Measurements from ENCODE around the gene CD160.

CD160 gene

GRCh38 chr1:145729196-145729595 lies 9.9 kb downstream of the CD160 start:
- no peak for TF ChIP-seq CTCF (IDR thresholded peaks at IDR 0.05; ENCODE audit: insufficient read depth, missing control alignments)
- DNase-seq (ENCODE audit: insufficient read length, low spot score) (no peak), FAIRE-seq (no peak)

- FAIRE-seq: no peak
- DNase-seq (ENCODE audit: insufficient read length, low spot score): no peak
Observed at GRCh38 chr1:145729666-145730436, 10.6 kb downstream of the CD160 start.

GRCh38 chr1:145730467-145730866 lies 11.2 kb downstream of the CD160 start:
- DNase-seq (ENCODE audit: insufficient read length, low spot score): no peak
- TF ChIP-seq CTCF (IDR thresholded peaks at IDR 0.05; ENCODE audit: insufficient read depth, missing control alignments): no peak
- no peak for FAIRE-seq

More at GRCh38 chr1:145729666-145730436, 10.6 kb downstream of the CD160 start:
- no peak for TF ChIP-seq CTCF (IDR thresholded peaks at IDR 0.05; ENCODE audit: insufficient read depth, missing control alignments)

- FAIRE-seq (no peak), DNase-seq (ENCODE audit: insufficient read length, low spot score) (no peak)
- no peak for TF ChIP-seq CTCF (IDR thresholded peaks at IDR 0.05; ENCODE audit: insufficient read depth, missing control alignments)
Observed at GRCh38 chr1:145730900-145731299, 11.6 kb downstream of the CD160 start.

- no peak for FAIRE-seq
- TF ChIP-seq CTCF (IDR thresholded peaks at IDR 0.05; ENCODE audit: insufficient read depth, missing control alignments): no peak
- DNase-seq (ENCODE audit: insufficient read length, low spot score): no peak
Observed at GRCh38 chr1:145736191-145736590, 16.9 kb downstream of the CD160 start.

GRCh38 chr1:145740269-145740668 lies 21.0 kb downstream of the CD160 start:
- DNase-seq (ENCODE audit: insufficient read length, low spot score): no peak
- FAIRE-seq: no peak
- no peak for TF ChIP-seq CTCF (IDR thresholded peaks at IDR 0.05; ENCODE audit: insufficient read depth, missing control alignments)

All from D721Med (cell line).